GM12865 (cell line): ENCODE data around the gene TLCD2.
"Not testable (repeated sequence)": the region's sequence is repeated elsewhere in the genome, so short reads cannot be mapped to it uniquely, and the experiment has no call there.

ENCODE experiments used
- DNase-seq: peaks from one replicate; pipeline ENCODE4 v3.0.0; 2010; ENCODE audit warnings: low read depth
- H3K4me3 ChIP-seq: 2 replicates; pipeline ENCODE4 v1.5.1; 2011; ENCODE audit warnings: mild to moderate bottlenecking, low read depth, low read length, control low read depth
- CTCF ChIP-seq: IDR thresholded peaks from 2 replicates; pipeline ENCODE4 v1.5.1; 2011; ENCODE audit warnings: low read length, control low read depth, low read depth, inconsistent platforms; ENCODE audit not compliant: insufficient read depth; ENCODE audit errors: missing control alignments

The TLCD2 gene

GRCh38 chr17:1724351-1724868 is 14.2 kb upstream of the TLCD2 start, which contains the start of gene WDR81:
WDR81 (plus strand) TSS chr17:1724704; CDS start chr17:1724960, 256 bp downstream.
- no peak for TF ChIP-seq CTCF
- peak within 1 kb of the TSS; percentile 84 for H3K4me3 ChIP-seq
- peak; percentile 95 for DNase-seq

- peak; percentile 83 for DNase-seq
Observed at GRCh38 chr17:1722022-1722421, 11.8 kb upstream of the TLCD2 start.

DNA sequence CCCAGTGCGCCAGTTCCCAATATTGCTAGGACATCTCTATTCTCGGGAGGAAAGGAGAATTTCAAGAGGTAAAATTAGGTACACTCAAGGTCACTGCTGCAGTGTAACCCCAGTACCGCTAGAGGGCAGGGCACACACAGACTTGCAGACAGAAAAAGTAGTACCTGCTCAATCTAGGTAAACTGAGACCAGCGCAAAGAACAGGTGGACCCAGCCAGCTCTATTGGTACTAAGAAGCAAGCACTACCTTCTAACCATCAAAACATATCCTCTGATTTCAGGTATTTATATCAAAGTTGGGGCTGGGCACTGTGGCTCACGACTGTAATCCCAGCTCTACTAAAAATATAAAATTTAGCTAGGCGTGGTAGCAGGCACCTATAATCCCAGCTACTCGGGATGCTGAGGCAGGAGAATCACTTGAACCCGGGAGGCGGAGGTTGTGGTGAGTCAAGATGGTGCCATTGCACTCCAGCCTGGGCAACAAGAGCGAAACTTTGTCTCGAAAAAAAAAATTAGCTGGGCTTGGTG is 10.7 kb upstream of the TLCD2 start:
- TF ChIP-seq CTCF: peak; percentile 99
- DNase-seq: peak; percentile 86
- H3K4me3 ChIP-seq: no peak overlapping the region

More at GRCh38 chr17:1722022-1722421, 11.8 kb upstream of the TLCD2 start:
- H3K4me3 ChIP-seq: not testable (repeated sequence)

DNA sequence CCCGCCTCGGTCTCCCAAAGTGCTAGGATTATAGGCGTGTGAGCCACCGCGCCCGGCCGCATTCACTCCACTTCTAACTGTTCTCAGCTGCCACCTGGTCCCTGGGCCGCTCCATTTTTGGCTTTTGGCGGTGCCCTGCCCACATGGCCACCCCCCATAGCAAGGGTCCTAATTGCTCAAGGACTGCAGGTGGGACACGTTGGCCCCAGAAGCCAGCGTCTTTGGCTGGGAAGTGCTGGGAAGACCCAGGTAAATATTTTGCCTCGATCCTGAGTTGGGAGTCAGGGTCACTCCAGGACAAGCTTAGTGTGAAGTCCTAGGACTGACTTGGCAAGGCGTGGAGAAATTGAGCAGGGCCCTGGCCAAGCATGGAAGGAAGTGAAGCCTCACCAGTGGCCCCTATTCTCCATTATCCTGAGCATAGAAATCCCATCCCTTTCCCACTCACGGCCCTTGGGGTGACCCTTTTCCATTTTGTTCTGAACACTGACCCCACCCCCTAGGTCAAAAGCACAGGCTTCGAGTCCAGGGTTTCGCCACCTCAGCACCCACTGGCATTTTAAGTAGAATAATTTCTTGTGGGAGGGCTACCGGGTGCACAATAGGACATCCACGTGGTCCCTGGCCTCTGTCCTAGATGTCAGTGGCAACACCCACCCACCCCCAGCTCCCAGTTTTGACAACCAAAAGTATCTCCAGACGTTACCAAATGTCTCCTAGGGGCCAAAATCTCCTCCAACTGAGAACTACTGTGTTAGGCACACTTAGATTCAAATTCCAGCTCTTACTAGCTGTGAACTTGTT is 8.4 kb upstream of the TLCD2 start:
- H3K4me3 ChIP-seq: peak overlapping the region; percentile 71
- no peak for TF ChIP-seq CTCF
- DNase-seq: no peak

- H3K4me3 ChIP-seq: peak overlapping the region; percentile 71
- peak; percentile 99 for DNase-seq
- TF ChIP-seq CTCF: no peak
Observed at GRCh38 chr17:1716912-1717695, 6.9 kb upstream of the TLCD2 start.

DNA sequence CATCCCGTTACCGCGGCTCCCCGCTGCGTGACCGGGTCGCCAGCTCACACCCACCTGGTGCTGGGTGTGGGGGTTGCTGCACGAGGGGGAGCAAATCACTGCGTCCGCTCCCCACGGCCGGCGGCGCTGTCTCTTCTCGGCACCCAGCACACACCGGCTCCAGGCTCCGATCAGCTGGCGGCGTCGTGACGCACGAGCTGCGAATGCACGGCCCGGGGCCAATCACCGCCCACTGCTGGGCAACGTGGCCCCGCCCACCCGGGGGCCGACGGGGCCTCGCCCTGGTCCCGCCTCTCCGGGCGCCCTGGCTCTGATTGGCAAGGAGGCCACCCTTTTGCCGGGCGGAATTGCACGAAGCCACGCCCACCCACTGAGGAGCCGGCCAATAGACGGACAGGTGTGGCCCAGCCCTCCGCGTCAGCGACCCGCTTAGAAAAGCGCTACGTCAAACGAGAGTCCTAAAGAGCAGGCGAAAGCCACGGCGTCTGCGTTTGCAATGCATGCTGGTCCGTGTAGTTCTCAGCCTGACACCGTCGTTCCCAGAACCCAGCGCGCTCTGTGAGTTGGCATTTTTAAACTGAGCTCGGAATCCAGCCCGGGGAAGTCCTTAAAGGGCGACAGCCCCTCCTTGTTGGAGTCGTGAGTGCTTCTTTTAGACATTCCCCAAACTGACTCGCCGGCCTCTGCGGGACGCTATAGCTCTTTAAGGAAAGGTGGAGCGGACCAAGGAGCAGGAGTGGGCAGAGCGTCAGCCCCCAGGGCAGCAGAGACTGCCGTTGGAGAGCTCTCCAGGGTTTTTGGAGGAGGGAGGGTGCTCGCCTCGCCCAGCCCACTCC is 6.1 kb upstream of the TLCD2 start:
- peak overlapping the region; percentile 76 for H3K4me3 ChIP-seq
- TF ChIP-seq CTCF: peak; percentile 4
- DNase-seq: peak; percentile 100
